Loucy (cell line): ENCODE results near the gene UNKL.

ENCODE experiments used
- EZH2phosphoT487 ChIP-seq: fragments of 200-600 bp; IDR thresholded peaks from 2 replicates; pipeline ENCODE4 v1.6.1; 2018; ENCODE audit warnings: antibody characterized with exemption, mild to moderate bottlenecking, moderate library complexity, borderline replicate concordance
- TF ChIP-seq, protein P1 (sequence below): fragments of 200-600 bp; sonication (generic); conservative IDR thresholded peaks from 2 replicates; pipeline ENCODE4 v1.5.1; 2014; ENCODE audit warnings: mild to moderate bottlenecking, antibody characterized with exemption, low read length

DNA sequence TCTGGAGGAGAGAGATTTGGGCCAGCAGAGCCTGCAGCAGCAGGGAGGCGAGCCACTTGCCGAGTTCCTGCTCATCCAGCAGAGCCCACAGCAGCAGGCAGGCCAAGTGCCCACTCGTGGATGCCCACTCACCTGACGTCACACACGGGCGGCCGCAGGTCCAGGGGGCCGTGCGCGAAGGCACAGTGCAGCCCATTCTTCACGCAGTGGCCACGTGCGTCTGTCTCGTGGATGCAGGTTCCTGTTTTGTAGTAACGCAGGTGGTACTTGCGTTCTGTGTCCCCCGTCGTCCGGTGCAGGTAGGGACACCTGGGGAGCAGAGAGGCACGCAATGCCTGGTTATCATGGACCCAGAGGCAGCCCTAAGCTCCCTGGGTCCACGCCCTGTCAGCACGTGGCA lies 11.5 kb downstream of the UNKL start:
- TF ChIP-seq, protein P1, sequence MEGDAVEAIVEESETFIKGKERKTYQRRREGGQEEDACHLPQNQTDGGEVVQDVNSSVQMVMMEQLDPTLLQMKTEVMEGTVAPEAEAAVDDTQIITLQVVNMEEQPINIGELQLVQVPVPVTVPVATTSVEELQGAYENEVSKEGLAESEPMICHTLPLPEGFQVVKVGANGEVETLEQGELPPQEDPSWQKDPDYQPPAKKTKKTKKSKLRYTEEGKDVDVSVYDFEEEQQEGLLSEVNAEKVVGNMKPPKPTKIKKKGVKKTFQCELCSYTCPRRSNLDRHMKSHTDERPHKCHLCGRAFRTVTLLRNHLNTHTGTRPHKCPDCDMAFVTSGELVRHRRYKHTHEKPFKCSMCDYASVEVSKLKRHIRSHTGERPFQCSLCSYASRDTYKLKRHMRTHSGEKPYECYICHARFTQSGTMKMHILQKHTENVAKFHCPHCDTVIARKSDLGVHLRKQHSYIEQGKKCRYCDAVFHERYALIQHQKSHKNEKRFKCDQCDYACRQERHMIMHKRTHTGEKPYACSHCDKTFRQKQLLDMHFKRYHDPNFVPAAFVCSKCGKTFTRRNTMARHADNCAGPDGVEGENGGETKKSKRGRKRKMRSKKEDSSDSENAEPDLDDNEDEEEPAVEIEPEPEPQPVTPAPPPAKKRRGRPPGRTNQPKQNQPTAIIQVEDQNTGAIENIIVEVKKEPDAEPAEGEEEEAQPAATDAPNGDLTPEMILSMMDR = no peak
- no peak for TF ChIP-seq EZH2phosphoT487
